Gastroesophageal sphincter (tissue), 3 donors: ENCODE measurements around the gene ITPR2.

Experiments
- POLR2A ChIP-seq, 2 donors: fragments of 450-650 bp; IDR thresholded peaks; one replicate each; pipeline ENCODE4 v1.6.1; 2017; ENCODE audit warnings: antibody characterized with exemption in 2 of 2, mild to moderate bottlenecking in 2 of 2, moderate library complexity in 1 of 2
- TF ChIP-seq, protein P1 (sequence below), 4 experiments: fragments of 200-600 bp in 2 of 4; fragments of 450-650 bp in 2 of 4; sonication (generic) in 1 of 4; IDR thresholded peaks; one replicate each; pipeline ENCODE4 v1.5.1; 2017 to 2019; ENCODE audit warnings: antibody characterized with exemption in 4 of 4, mild to moderate bottlenecking in 2 of 4, moderate library complexity in 2 of 4

DNA sequence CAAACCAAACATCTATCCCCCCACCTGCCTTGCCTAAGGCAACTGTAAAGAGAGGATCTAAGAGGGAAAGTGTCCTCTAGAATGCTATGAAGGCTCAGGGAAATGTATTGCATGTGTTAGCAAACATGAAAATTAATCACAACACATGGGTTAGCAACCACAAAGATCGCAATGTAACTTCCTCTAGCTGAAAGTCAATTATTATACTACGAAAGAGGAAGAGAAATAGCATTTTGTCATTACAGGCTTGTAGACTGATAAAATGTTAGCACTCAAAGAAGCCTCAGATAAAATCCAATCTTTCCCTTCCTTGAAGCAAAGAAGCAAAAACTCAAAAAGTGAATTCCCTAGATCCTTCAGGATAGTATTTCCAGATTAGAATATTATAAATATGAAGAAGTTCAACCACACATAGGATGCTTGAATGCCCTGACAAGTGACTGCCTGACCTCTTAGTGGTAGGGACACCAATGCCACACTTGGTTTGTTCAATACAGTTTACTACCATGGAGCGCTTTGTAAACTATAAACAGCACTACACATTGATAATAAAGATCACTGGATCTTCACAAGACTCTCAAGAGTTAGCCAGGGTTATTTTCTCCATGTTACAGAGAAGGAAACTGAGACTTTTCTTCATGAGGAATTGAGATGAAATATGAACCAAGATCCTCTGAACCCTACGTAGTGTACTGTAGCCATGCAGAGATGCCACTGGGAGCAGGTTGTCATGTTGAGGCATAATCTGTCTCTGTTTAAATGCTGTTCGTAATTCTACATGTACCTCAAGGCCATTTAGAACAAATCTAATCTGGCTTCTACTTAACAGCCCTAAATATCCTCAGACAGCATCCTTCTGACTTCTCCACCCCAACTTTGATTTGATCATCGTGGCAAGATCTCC is 100.7 kb downstream of the ITPR2 start:
- TF ChIP-seq, protein P1, sequence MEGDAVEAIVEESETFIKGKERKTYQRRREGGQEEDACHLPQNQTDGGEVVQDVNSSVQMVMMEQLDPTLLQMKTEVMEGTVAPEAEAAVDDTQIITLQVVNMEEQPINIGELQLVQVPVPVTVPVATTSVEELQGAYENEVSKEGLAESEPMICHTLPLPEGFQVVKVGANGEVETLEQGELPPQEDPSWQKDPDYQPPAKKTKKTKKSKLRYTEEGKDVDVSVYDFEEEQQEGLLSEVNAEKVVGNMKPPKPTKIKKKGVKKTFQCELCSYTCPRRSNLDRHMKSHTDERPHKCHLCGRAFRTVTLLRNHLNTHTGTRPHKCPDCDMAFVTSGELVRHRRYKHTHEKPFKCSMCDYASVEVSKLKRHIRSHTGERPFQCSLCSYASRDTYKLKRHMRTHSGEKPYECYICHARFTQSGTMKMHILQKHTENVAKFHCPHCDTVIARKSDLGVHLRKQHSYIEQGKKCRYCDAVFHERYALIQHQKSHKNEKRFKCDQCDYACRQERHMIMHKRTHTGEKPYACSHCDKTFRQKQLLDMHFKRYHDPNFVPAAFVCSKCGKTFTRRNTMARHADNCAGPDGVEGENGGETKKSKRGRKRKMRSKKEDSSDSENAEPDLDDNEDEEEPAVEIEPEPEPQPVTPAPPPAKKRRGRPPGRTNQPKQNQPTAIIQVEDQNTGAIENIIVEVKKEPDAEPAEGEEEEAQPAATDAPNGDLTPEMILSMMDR (IDR thresholded peaks at IDR 0.05): no peak
- no peak for TF ChIP-seq POLR2A (IDR thresholded peaks at IDR 0.05)
